ENCODE data around the gene NUDT7. TPM values are rescaled to one million over a fixed set of nuclear protein-coding genes. Genes with fewer than 3 reads are reported as not detected.

Gene NUDT7
- total and polyA plus RNA-seq, 2 donors (not counting 3 experiments of a cell fraction or from before 2014, with no cell fraction given) = 6.2 to 6.5 TPM

GRCh38 chr16:77781091-77781490, 58.8 kb downstream of the NUDT7 start:
- DNase-seq (ENCODE audit: low read depth, low spot score) (no peak), FAIRE-seq (no peak)
- no peak overlapping the region for H3K4me3 ChIP-seq (replicated peaks in 1 of 3; ENCODE audit: insufficient read depth in 1 of 3, low read depth in 1 of 3, low read length in 3 of 3)
- no peaks in the 10 kb centered on the region for H3K9me3 ChIP-seq (replicated peaks; ENCODE audit: control insufficient read depth, insufficient read depth, low read length)
- H3K9ac ChIP-seq (replicated peaks; ENCODE audit: extremely low read depth, insufficient read depth, low read length) = no peak overlapping the region
- ChIA-PET POLR2A (no interaction called here), CTCF (interaction anchor here (0.6 to 2.0 kb wide), 9 partner anchors 9 to 190 kb away, joined by 3 to 6 read pairs (median 4); no protein-coding TSS in a partner anchor)
- H3K36me3 ChIP-seq (ENCODE audit: control insufficient read depth in 2 of 2, extremely low read depth in 1 of 2, insufficient read depth in 2 of 2, low read length in 2 of 2) = no peaks in the 10 kb centered on the region
- no peaks in the 10 kb centered on the region for H3K79me2 ChIP-seq (ENCODE audit: control insufficient read depth, insufficient read depth, low read length)
- no peak overlapping the region for H2AFZ ChIP-seq (ENCODE audit: low read depth, low read length)
- TF ChIP-seq JUN (IDR thresholded peaks at IDR 0.05; ENCODE audit: borderline replicate concordance, insufficient read depth, insufficient read length, low read depth) = no peak
- no peak for TF ChIP-seq GATA2 (IDR thresholded peaks at IDR 0.05; ENCODE audit: insufficient read depth, insufficient read length, low read depth, low read length)
- TF ChIP-seq, protein P1, sequence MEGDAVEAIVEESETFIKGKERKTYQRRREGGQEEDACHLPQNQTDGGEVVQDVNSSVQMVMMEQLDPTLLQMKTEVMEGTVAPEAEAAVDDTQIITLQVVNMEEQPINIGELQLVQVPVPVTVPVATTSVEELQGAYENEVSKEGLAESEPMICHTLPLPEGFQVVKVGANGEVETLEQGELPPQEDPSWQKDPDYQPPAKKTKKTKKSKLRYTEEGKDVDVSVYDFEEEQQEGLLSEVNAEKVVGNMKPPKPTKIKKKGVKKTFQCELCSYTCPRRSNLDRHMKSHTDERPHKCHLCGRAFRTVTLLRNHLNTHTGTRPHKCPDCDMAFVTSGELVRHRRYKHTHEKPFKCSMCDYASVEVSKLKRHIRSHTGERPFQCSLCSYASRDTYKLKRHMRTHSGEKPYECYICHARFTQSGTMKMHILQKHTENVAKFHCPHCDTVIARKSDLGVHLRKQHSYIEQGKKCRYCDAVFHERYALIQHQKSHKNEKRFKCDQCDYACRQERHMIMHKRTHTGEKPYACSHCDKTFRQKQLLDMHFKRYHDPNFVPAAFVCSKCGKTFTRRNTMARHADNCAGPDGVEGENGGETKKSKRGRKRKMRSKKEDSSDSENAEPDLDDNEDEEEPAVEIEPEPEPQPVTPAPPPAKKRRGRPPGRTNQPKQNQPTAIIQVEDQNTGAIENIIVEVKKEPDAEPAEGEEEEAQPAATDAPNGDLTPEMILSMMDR (IDR thresholded peaks at IDR 0.05; ENCODE audit: extremely low read depth in 1 of 2, insufficient read depth in 1 of 2, low read depth in 1 of 2, low read length in 2 of 2) = no peak
- no peak for TF ChIP-seq EZH2 (IDR thresholded peaks at IDR 0.05; ENCODE audit: borderline replicate concordance, low read depth, low read length, severe bottlenecking)
- TF ChIP-seq FOS (IDR thresholded peaks at IDR 0.05; ENCODE audit: borderline replicate concordance, insufficient read depth, low read length) = no peak
- no peak for TF ChIP-seq MAX (IDR thresholded peaks at IDR 0.05; ENCODE audit: insufficient read depth, insufficient read length)
- no peak for TF ChIP-seq POLR2AphosphoS5 (IDR thresholded peaks at IDR 0.05; ENCODE audit: insufficient read depth, low read depth, low read length)
- TF ChIP-seq MYC (IDR thresholded peaks at IDR 0.05; ENCODE audit: low read depth, low read length) = no peak
- no peak for TF ChIP-seq POLR2A (IDR thresholded peaks at IDR 0.05; ENCODE audit: low read depth, low read length)
- H4K20me1 ChIP-seq (replicated peaks; ENCODE audit: control insufficient read depth, extremely low read depth, insufficient read depth, low read length) = no peaks in the 10 kb centered on the region
- intact Hi-C loops (cut with micrococcal nuclease) (no loop called here), dilution Hi-C loops (cut with MboI; ENCODE audit: extremely low pct_ligation_motif_present, low sequenced_read_pairs) (no loop called here)
- no TSS peak for BruUV-seq (replicated peaks)
- peaks cover 0 to 2% of the 10 kb centered on the region in 2 experiments for H3K27me3 ChIP-seq (ENCODE audit: control insufficient read depth in 2 of 2, insufficient read depth in 2 of 2, low read length in 2 of 2)
- no peak overlapping the region for H3K27ac ChIP-seq (ENCODE audit: insufficient read depth, low read depth, low read length)
- H3K4me1 ChIP-seq (ENCODE audit: control insufficient read depth, extremely low read depth, insufficient read depth, low read length) = peaks cover 3% of the 10 kb centered on the region
- H3K9me1 ChIP-seq (replicated peaks; ENCODE audit: control insufficient read depth, extremely low read depth, insufficient read depth, low read length) = no peaks in the 10 kb centered on the region
- H3K4me2 ChIP-seq (ENCODE audit: insufficient read depth, low read length) = no peak overlapping the region

Measured in endothelial cell of umbilical vein (primary cell).